Ovary (tissue), 9 donors: ENCODE measurements around the gene COBL. TPM values are rescaled to one million over a fixed set of nuclear protein-coding genes. Genes with fewer than 3 reads are reported as not detected.

Experiments
- DNase-seq, 5 donors: peaks; one replicate each; pipeline ENCODE4 v3.0.0-alpha.2; 2019 to 2020
- H3K27ac ChIP-seq, 2 donors: fragments of 200-600 bp; one replicate each; pipeline versions ENCODE4 v1.5.1 to v1.8.0; 2019 to 2022
- H3K27me3 ChIP-seq: fragments of 200-600 bp; one replicate; pipeline ENCODE4 v1.8.0; 2022
- H3K36me3 ChIP-seq: fragments of 200-600 bp; sonication (generic); one replicate; pipeline ENCODE4 v1.5.1; 2019
- H3K4me1 ChIP-seq: one replicate; pipeline ENCODE4 v1.8.1; 2013; ENCODE audit warnings: mild to moderate bottlenecking, moderate library complexity; ENCODE audit not compliant: insufficient read depth
- H3K4me3 ChIP-seq: fragments of 200-600 bp; sonication (generic); one replicate; pipeline ENCODE4 v1.5.1; 2017
- H3K9me3 ChIP-seq, 2 donors: fragments of 200-600 bp in 1 of 2; sonication (generic) in 1 of 2; one replicate each; pipeline versions ENCODE4 v1.5.1 to v1.8.1; 2013 to 2019; ENCODE audit warnings: mild to moderate bottlenecking in 1 of 2, moderate library complexity in 1 of 2
- CTCF ChIP-seq, 3 donors: fragments of 450-650 bp in 2 of 3; fragments of 200-600 bp in 1 of 3; IDR thresholded peaks; one replicate each; pipeline versions ENCODE4 v1.5.1 to v1.8.0; 2016 to 2022; ENCODE audit warnings: antibody characterized with exemption in 3 of 3, mild to moderate bottlenecking in 1 of 3
- EP300 ChIP-seq: sonication (generic); formaldehyde crosslinking; IDR thresholded peaks from one replicate; pipeline ENCODE4 v1.6.1; 2017; ENCODE audit warnings: antibody characterized with exemption
- POLR2A ChIP-seq: fragments of 450-650 bp; IDR thresholded peaks from one replicate; pipeline ENCODE4 v1.6.1; 2017; ENCODE audit warnings: antibody characterized with exemption, mild to moderate bottlenecking, moderate library complexity
- WGBS, 3 donors: extraction: QIAGEN DNeasy Blood & Tissue Kit in 1 of 3; methylation state at CpG; one replicate each; pipeline versions ENCODE4 v1.1.5 to v1.1.7; 2013 to 2017; 5-methylcytosine and 5-hydroxymethylcytosine counted together
- intact Hi-C, 4 donors: fragments of 100-400 bp; cut with DNase I; formaldehyde crosslinking; loops; one replicate each; pipeline versions ENCODE4 v1.11.0 to v1.15.1; 2022 to 2023
- polyA plus RNA-seq, 2 donors: library from polyadenylated mRNA; stranded (reverse); fragments of 200-250 nt in 1 of 2; fragments of 350-450 nt in 1 of 2; fragmentation: Illumina TruSeq in 1 of 2; extraction: RNeasy Lipid Tissue Mini Kit (QIAGEN cat#74804) in 1 of 2; gene quantifications; one replicate each; pipeline ENCODE4 v1.2.3, GENCODE V29; 2013 to 2014
- total RNA-seq, 7 donors: library from RNA; depleted of rRNA in 2 of 7; stranded (reverse); fragments of >200 nt in 2 of 7; fragmentation: NEBNext Ultra II Directional in 3 of 7; extraction: Animal tissue kit (Norgen Biotek cat#: 25700) in 3 of 7; gene quantifications; one replicate each; pipeline versions ENCODE4 v1.1.0 to v1.2.4, GENCODE V29; 2016 to 2023
- donor health status: DM: no; HTN: no; CAD: no; lungs with moderate emphysema.
- donor health status: DM: no; HTN: no; CAD: no.
- donor health status: Bipolar disorder and iron deficiency.
- donor health status: DM: yes; HTN: yes; CAD: no.
- donor health status: DM: no; HTN: no; CAD: no.
- donor health status: DM: yes; HTN: yes; CAD: no.

Gene COBL
- total and polyA plus RNA-seq, 9 donors = 0.87 to 33.4 (median 3.9) TPM

- H3K9me3 ChIP-seq = no peaks in the 10 kb centered on the region
- no peak for TF ChIP-seq EP300
- no peak for TF ChIP-seq POLR2A
- TF ChIP-seq CTCF (IDR thresholded peaks at IDR 0.05) = no peak
- H3K27ac ChIP-seq = no peak overlapping the region
- WGBS, 3 donors = 73 to 85% (median 79%) methylated on average over 6 of the region's 6 CpGs
- no peaks in the 10 kb centered on the region for H3K4me1 ChIP-seq
- H3K36me3 ChIP-seq = no peaks in the 10 kb centered on the region
- no peak overlapping the region for H3K4me3 ChIP-seq
- no peak for DNase-seq
- H3K27me3 ChIP-seq = no peaks in the 10 kb centered on the region
- intact Hi-C loops = no loop called here
These were observed 8.7 kb upstream of the COBL start for GRCh38 chr7:51325261-51325676.

- no peak overlapping the region for H3K4me3 ChIP-seq
- no peaks in the 10 kb centered on the region for H3K4me1 ChIP-seq
- no peak overlapping the region for H3K27ac ChIP-seq
- no peaks in the 10 kb centered on the region for H3K36me3 ChIP-seq
- no peak for TF ChIP-seq CTCF (IDR thresholded peaks at IDR 0.05)
- no peak for TF ChIP-seq EP300
- TF ChIP-seq POLR2A = no peak
- 79 to 89% (median 86%) methylated on average over 11 of the region's 11 CpGs for WGBS, 3 donors
- no peaks in the 10 kb centered on the region for H3K9me3 ChIP-seq
- intact Hi-C loops = no loop called here
- no peaks in the 10 kb centered on the region for H3K27me3 ChIP-seq
- no peak for DNase-seq
These were observed 7.7 kb upstream of the COBL start for GRCh38 chr7:51324206-51324898.

- TF ChIP-seq EP300 (no peak), CTCF (IDR thresholded peaks at IDR 0.05) (no peak), POLR2A (no peak)
- no peaks in the 10 kb centered on the region for H3K36me3 ChIP-seq
- H3K4me3 ChIP-seq = no peak overlapping the region
- no peak for DNase-seq
- H3K9me3 ChIP-seq = no peaks in the 10 kb centered on the region
- intact Hi-C loops = no loop called here
- no peak overlapping the region for H3K27ac ChIP-seq
- 80 to 86% (median 82%) methylated on average over 11 of the region's 11 CpGs for WGBS, 3 donors
- H3K4me1 ChIP-seq = no peaks in the 10 kb centered on the region
- H3K27me3 ChIP-seq = no peaks in the 10 kb centered on the region
These were observed 5.4 kb upstream of the COBL start for GRCh38 chr7:51321961-51322515.

- intact Hi-C loops = no loop called here
- 76 to 83% (median 77%) methylated on average over 6 of the region's 6 CpGs for WGBS, 3 donors
- H3K27ac ChIP-seq = no peak overlapping the region
These were observed 2.4 kb upstream of the COBL start for GRCh38 chr7:51318886-51319579.

More at GRCh38 chr7:51318886-51319579, 2.4 kb upstream of the COBL start:
- Histone ChIP-seq H3K4me3 (no peak overlapping the region), H3K4me1 (no peaks in the 10 kb centered on the region), H3K27me3 (no peaks in the 10 kb centered on the region), H3K9me3 (no peaks in the 10 kb centered on the region), H3K36me3 (no peaks in the 10 kb centered on the region)
- no peak for TF ChIP-seq EP300
- no peak for TF ChIP-seq CTCF (IDR thresholded peaks at IDR 0.05)
- TF ChIP-seq POLR2A = no peak
- DNase-seq = no peak
